GM21390 (cell line): ENCODE data around the gene DHRSX.
"Not testable (repeated sequence)": the region's sequence is repeated elsewhere in the genome, so short reads cannot be mapped to it uniquely, and the experiment has no call there.

Experiments
- ATAC-seq: cut with Tn5 transposase; IDR thresholded peaks from one replicate; pipeline ENCODE4 v1.9.1; 2021; ENCODE audit not compliant: unreplicated experiment

The DHRSX gene

GRCh38 chrX:2321411-2321810 is 179.4 kb downstream of the DHRSX start:
- no peak for ATAC-seq

- ATAC-seq = no peak
Observed at GRCh38 chrX:2320580-2321327, 180.0 kb downstream of the DHRSX start.

- no peak for ATAC-seq
Observed at GRCh38 chrX:2320089-2320488, 180.7 kb downstream of the DHRSX start.

GRCh38 chrX:2318371-2318770 is 182.4 kb downstream of the DHRSX start:
- no peak for ATAC-seq

- ATAC-seq = no peak
Observed at GRCh38 chrX:2317527-2318055, 183.2 kb downstream of the DHRSX start.

- no peak for ATAC-seq
Observed at GRCh38 chrX:2316534-2316933, 184.2 kb downstream of the DHRSX start.

GRCh38 chrX:2315434-2315833 is 185.3 kb downstream of the DHRSX start:
- ATAC-seq = no peak

GRCh38 chrX:2314831-2315365 is 185.9 kb downstream of the DHRSX start:
- no peak for ATAC-seq

- no peak for ATAC-seq
Observed at GRCh38 chrX:2313864-2314640, 186.7 kb downstream of the DHRSX start.

- not testable (repeated sequence) for ATAC-seq
Observed at GRCh38 chrX:2312061-2312591, 188.7 kb downstream of the DHRSX start.

GRCh38 chrX:2311501-2311900 is 189.3 kb downstream of the DHRSX start:
- no peak for ATAC-seq

GRCh38 chrX:2301901-2302300 is 198.9 kb downstream of the DHRSX start:
- ATAC-seq = no peak

- no peak for ATAC-seq
Observed at GRCh38 chrX:2299871-2300270, 200.9 kb downstream of the DHRSX start.

- ATAC-seq = no peak
Observed at GRCh38 chrX:2286731-2287130, 214.0 kb downstream of the DHRSX start.

- ATAC-seq = no peak
Observed at GRCh38 chrX:2284601-2285000, 216.2 kb downstream of the DHRSX start.

GRCh38 chrX:2284133-2284532 is 216.6 kb downstream of the DHRSX start:
- ATAC-seq = no peak

- no peak for ATAC-seq
Observed at GRCh38 chrX:2283111-2283859, 217.5 kb downstream of the DHRSX start.

- no peak for ATAC-seq
Observed at GRCh38 chrX:2282490-2283090, 218.2 kb downstream of the DHRSX start.

GRCh38 chrX:2272337-2272736 is 228.4 kb downstream of the DHRSX start:
- no peak for ATAC-seq

GRCh38 chrX:2271595-2271994 is 229.2 kb downstream of the DHRSX start:
- ATAC-seq = not testable (repeated sequence)
